ENCODE data around the gene TTC28. TPM values are rescaled to one million over a fixed set of nuclear protein-coding genes. Genes with fewer than 3 reads are reported as not detected.

The TTC28 gene
- total and polyA plus RNA-seq, 7 donors: 1.2 to 12.1 (median 3.5) TPM

- TF ChIP-seq CTCF (IDR thresholded peaks at IDR 0.05): no peak
- H3K4me3 ChIP-seq: no peak overlapping the region
- H3K9me3 ChIP-seq: no peaks in the 10 kb centered on the region
- intact Hi-C loops (cut with DNase I): no loop called here
- no peaks in the 10 kb centered on the region for H3K27me3 ChIP-seq (ENCODE audit: insufficient read depth in 3 of 3, low read length in 2 of 3)
- 55 to 61% (median 57%) methylated on average over 2 of the region's 2 CpGs for WGBS, 3 donors
- H3K36me3 ChIP-seq (ENCODE audit: insufficient read depth in 1 of 2, low read depth in 1 of 2): no peaks in the 10 kb centered on the region
- ATAC-seq (no peak), DNase-seq (no peak)
- no peak overlapping the region for H3K27ac ChIP-seq
- peaks cover 7% of the 10 kb centered on the region for H3K4me1 ChIP-seq
These were observed 285.0 kb downstream of the TTC28 start for GRCh38 chr22:28394513-28395110.

GRCh38 chr22:28381429-28382167 lies 298.0 kb downstream of the TTC28 start:
- peaks cover 16% of the 10 kb centered on the region for H3K4me1 ChIP-seq
- no peaks in the 10 kb centered on the region for H3K9me3 ChIP-seq
- H3K36me3 ChIP-seq (ENCODE audit: insufficient read depth in 1 of 2, low read depth in 1 of 2): no peaks in the 10 kb centered on the region
- no peak for TF ChIP-seq CTCF (IDR thresholded peaks at IDR 0.05)
- ATAC-seq (no peak), DNase-seq (no peak)
- no peak overlapping the region for H3K4me3 ChIP-seq
- intact Hi-C loops (cut with DNase I): no loop called here
- H3K27me3 ChIP-seq (ENCODE audit: insufficient read depth in 3 of 3, low read length in 2 of 3): no peaks in the 10 kb centered on the region
- no peak overlapping the region for H3K27ac ChIP-seq
- WGBS, 3 donors: 69 to 84% (median 74%) methylated on average over 3 of the region's 3 CpGs

GRCh38 chr22:28379951-28380350 lies 299.7 kb downstream of the TTC28 start:
- Histone ChIP-seq H3K4me3 (no peak overlapping the region), H3K4me1 (peaks cover 30% of the 10 kb centered on the region), H3K36me3 (ENCODE audit: insufficient read depth in 1 of 2, low read depth in 1 of 2) (no peaks in the 10 kb centered on the region), H3K27me3 (ENCODE audit: insufficient read depth in 3 of 3, low read length in 2 of 3) (no peaks in the 10 kb centered on the region), H3K27ac (no peak overlapping the region), H3K9me3 (no peaks in the 10 kb centered on the region)
- 80 to 91% (median 86%) methylated on average over 4 of the region's 4 CpGs for WGBS, 3 donors
- ATAC-seq (no peak), DNase-seq (no peak)
- no peak for TF ChIP-seq CTCF (IDR thresholded peaks at IDR 0.05)
- intact Hi-C loops (cut with DNase I): no loop called here

- H3K4me1 ChIP-seq: peaks cover 35% of the 10 kb centered on the region
- TF ChIP-seq CTCF (IDR thresholded peaks at IDR 0.05): no peak
- intact Hi-C loops (cut with DNase I): no loop called here
- H3K36me3 ChIP-seq (ENCODE audit: insufficient read depth in 1 of 2, low read depth in 1 of 2): no peaks in the 10 kb centered on the region
- ATAC-seq (no peak), DNase-seq (no peak)
- no peak overlapping the region for H3K27ac ChIP-seq
- H3K4me3 ChIP-seq: no peak overlapping the region
- H3K27me3 ChIP-seq (ENCODE audit: insufficient read depth in 3 of 3, low read length in 2 of 3): no peaks in the 10 kb centered on the region
- H3K9me3 ChIP-seq: no peaks in the 10 kb centered on the region
These were observed 300.4 kb downstream of the TTC28 start for GRCh38 chr22:28379075-28379779.

All from psoas muscle (tissue), 8 donors.